HEK293T (cell line): ENCODE results near the gene GTSE1.

ENCODE experiments used
- BHLHE40 ChIP-seq: fragments of 450-650 bp; IDR thresholded peaks from 2 replicates; pipeline ENCODE4 v1.6.1; 2016; ENCODE audit warnings: mild to moderate bottlenecking, moderate library complexity, borderline replicate concordance
- LEF1 ChIP-seq: fragments of 450-650 bp; IDR thresholded peaks from 2 replicates; pipeline ENCODE4 v1.6.1; 2017; ENCODE audit warnings: mild to moderate bottlenecking, borderline replicate concordance

GRCh38 chr22:46260038-46260437 is 36.6 kb upstream of the GTSE1 start:
- TF ChIP-seq LEF1 (no peak), BHLHE40 (no peak)
